Mesenchymal stem cell (in vitro differentiated cells and primary cell): ENCODE data around the gene UBXN1.

Experiments used
- DNase-seq: peaks from one replicate; pipeline ENCODE4 v3.0.0-alpha.2; 2013
- H2AFZ ChIP-seq: one replicate; pipeline ENCODE4 v1.6.1; 2013; ENCODE audit warnings: low read depth, mild to moderate bottlenecking, control low read depth, inconsistent platforms, low read length, moderate library complexity
- H2AK5ac ChIP-seq: 2 replicates; pipeline ENCODE4 v1.6.1; 2013; ENCODE audit warnings: low read length, moderate library complexity, mild to moderate bottlenecking, inconsistent platforms; ENCODE audit not compliant: severe bottlenecking
- H2BK120ac ChIP-seq: one replicate; pipeline ENCODE4 v1.6.1; 2013; ENCODE audit warnings: low read depth, mild to moderate bottlenecking, inconsistent platforms, low read length, moderate library complexity
- H2BK12ac ChIP-seq, 2 experiments: one replicate each; pipeline ENCODE4 v1.6.1; 2013; ENCODE audit warnings: inconsistent platforms in 2 of 2, low read length in 2 of 2, mild to moderate bottlenecking in 2 of 2, moderate library complexity in 2 of 2, control low read depth in 1 of 2
- H2BK15ac ChIP-seq: one replicate; pipeline ENCODE4 v1.6.1; 2013; ENCODE audit warnings: mild to moderate bottlenecking, low read depth, inconsistent platforms; ENCODE audit not compliant: poor library complexity, severe bottlenecking
- H2BK5ac ChIP-seq: 2 replicates; pipeline ENCODE4 v1.6.1; 2013; ENCODE audit warnings: low read depth, mild to moderate bottlenecking, low read length, control low read depth, inconsistent platforms; ENCODE audit not compliant: poor library complexity, severe bottlenecking
- H3K14ac ChIP-seq, 2 experiments: one replicate each; pipeline ENCODE4 v1.6.1; 2013; ENCODE audit warnings: inconsistent platforms in 2 of 2, low read length in 2 of 2, control low read depth in 1 of 2, mild to moderate bottlenecking in 1 of 2, moderate library complexity in 1 of 2
- H3K18ac ChIP-seq, 2 experiments: one replicate each; pipeline ENCODE4 v1.6.1; 2013; ENCODE audit warnings: inconsistent platforms in 2 of 2, low read length in 2 of 2, control low read depth in 1 of 2, low read depth in 1 of 2, mild to moderate bottlenecking in 1 of 2
- H3K23ac ChIP-seq, 2 experiments: one replicate each; pipeline ENCODE4 v1.6.1; 2013; ENCODE audit warnings: inconsistent platforms in 2 of 2, low read length in 2 of 2, mild to moderate bottlenecking in 2 of 2, moderate library complexity in 2 of 2, control low read depth in 1 of 2
- H3K27ac ChIP-seq: 2 replicates; pipeline ENCODE4 v1.5.1; 2013; ENCODE audit warnings: mild to moderate bottlenecking, moderate library complexity, low read length, control low read depth, inconsistent platforms; ENCODE audit not compliant: poor library complexity, severe bottlenecking
- H3K27me3 ChIP-seq, 2 experiments: 2 replicates each; pipeline versions ENCODE4 v1.6.1 to v1.7.0; 2013; ENCODE audit warnings: low read length in 2 of 2, mild to moderate bottlenecking in 2 of 2, moderate library complexity in 2 of 2, control low read depth in 1 of 2, inconsistent platforms in 1 of 2; ENCODE audit not compliant: control insufficient read depth in 1 of 2, insufficient read depth in 1 of 2
- H3K36me3 ChIP-seq, 2 experiments: 2 replicates each; pipeline versions ENCODE4 v1.6.1 to v1.7.0; 2013; ENCODE audit warnings: low read length in 2 of 2, control low read depth in 1 of 2, inconsistent platforms in 1 of 2, low read depth in 1 of 2, mild to moderate bottlenecking in 1 of 2; ENCODE audit not compliant: insufficient read depth in 2 of 2, control insufficient read depth in 1 of 2
- H3K4ac ChIP-seq, 2 experiments: one replicate each; pipeline ENCODE4 v1.6.1; 2013; ENCODE audit warnings: inconsistent platforms in 2 of 2, low read length in 2 of 2, mild to moderate bottlenecking in 2 of 2, moderate library complexity in 2 of 2, control low read depth in 1 of 2, low read depth in 1 of 2
- H3K4me1 ChIP-seq: 2 replicates; pipeline ENCODE4 v1.6.1; 2013; ENCODE audit warnings: low read depth, low read length, control low read depth; ENCODE audit not compliant: control insufficient read depth, insufficient read depth
- H3K4me2 ChIP-seq: 2 replicates; pipeline ENCODE4 v1.6.1; 2013; ENCODE audit warnings: low read length, mild to moderate bottlenecking, inconsistent platforms; ENCODE audit not compliant: poor library complexity, severe bottlenecking
- H3K4me3 ChIP-seq, 2 experiments: 2 replicates each; pipeline versions ENCODE4 v1.5.1 to v1.7.0; 2013; ENCODE audit warnings: low read length in 2 of 2, mild to moderate bottlenecking in 2 of 2, control low read depth in 1 of 2, low read depth in 1 of 2; ENCODE audit not compliant: insufficient read depth in 1 of 2
- H3K79me1 ChIP-seq: replicated peaks from 2 replicates; pipeline ENCODE4 v1.6.1; 2013; ENCODE audit warnings: mild to moderate bottlenecking, control low read depth, low read length, inconsistent platforms; ENCODE audit not compliant: poor library complexity, severe bottlenecking
- H3K9ac ChIP-seq: 2 replicates; pipeline ENCODE4 v1.7.0; 2013; ENCODE audit warnings: mild to moderate bottlenecking, low read length, moderate library complexity
- H3K9me3 ChIP-seq: 2 replicates; pipeline ENCODE4 v1.7.0; 2013; ENCODE audit warnings: mild to moderate bottlenecking, low read length; ENCODE audit not compliant: control insufficient read depth
- H4K8ac ChIP-seq: one replicate; pipeline ENCODE4 v1.6.1; 2013; ENCODE audit warnings: inconsistent platforms, mild to moderate bottlenecking, low read length, moderate library complexity
- H4K91ac ChIP-seq: one replicate; pipeline ENCODE4 v1.6.1; 2013; ENCODE audit warnings: mild to moderate bottlenecking, low read length, inconsistent platforms
- WGBS: methylation state at CpG from one replicate; pipeline ENCODE4 v1.1.7; 2013; ENCODE audit warnings: mixed read lengths; 5-methylcytosine and 5-hydroxymethylcytosine counted together

UBXN1 gene

GRCh38 chr11:62687508-62688396, 8.9 kb upstream of the UBXN1 start:
- Histone ChIP-seq H3K23ac (no peak overlapping the region), H3K9me3 (no peaks in the 10 kb centered on the region), H2BK12ac (no peak overlapping the region), H2BK15ac (no peak overlapping the region), H4K91ac (peak overlapping the region; percentile 30), H3K4ac (no peak overlapping the region), H2AK5ac (peak overlapping the region; percentile 35), H3K27me3 (no peaks in the 10 kb centered on the region), H4K8ac (peak overlapping the region; percentile 31), H3K4me1 (peaks cover 27% of the 10 kb centered on the region), H2BK120ac (no peak overlapping the region), H3K9ac (peak overlapping the region; percentile 93), H3K4me3 (peak overlapping the region in 1 of 2 experiments; percentile 91), H3K14ac (no peak overlapping the region), H2BK5ac (no peak overlapping the region), H3K18ac (no peak overlapping the region), H2AFZ (no peak overlapping the region), H3K79me1 (peaks cover 11% of the 10 kb centered on the region), H3K27ac (no peak overlapping the region), H3K4me2 (no peak overlapping the region), H3K36me3 (peaks cover 33 to 35% of the 10 kb centered on the region in 2 experiments)
- no peak for DNase-seq
- 93% methylated on average over 73 of the region's 74 CpGs for WGBS

GRCh38 chr11:62682518-62682917, 3.6 kb upstream of the UBXN1 start:
- no peak overlapping the region for H3K23ac ChIP-seq
- no peak overlapping the region for H2BK15ac ChIP-seq
- H3K4me3 ChIP-seq = no peak overlapping the region
- no peak overlapping the region for H3K4me2 ChIP-seq
- H3K36me3 ChIP-seq = peaks cover 6 to 15% of the 10 kb centered on the region in 2 experiments
- H3K27ac ChIP-seq = no peak overlapping the region
- H4K8ac ChIP-seq = no peak overlapping the region
- H4K91ac ChIP-seq = no peak overlapping the region
- H3K4me1 ChIP-seq = peaks cover 5% of the 10 kb centered on the region
- H3K27me3 ChIP-seq = no peaks in the 10 kb centered on the region
- peak overlapping the region; percentile 81 for H2AK5ac ChIP-seq
- no peaks in the 10 kb centered on the region for H3K9me3 ChIP-seq
- H3K9ac ChIP-seq = no peak overlapping the region
- no peak overlapping the region for H3K18ac ChIP-seq
- peaks cover 3% of the 10 kb centered on the region for H3K79me1 ChIP-seq
- no peak overlapping the region for H3K14ac ChIP-seq
- no peak overlapping the region for H2BK12ac ChIP-seq
- no peak for DNase-seq
- H2BK5ac ChIP-seq = no peak overlapping the region
- H2AFZ ChIP-seq = no peak overlapping the region
- no peak overlapping the region for H3K4ac ChIP-seq
- H2BK120ac ChIP-seq = no peak overlapping the region
- 97% methylated on average over 7 of the region's 7 CpGs for WGBS

- Histone ChIP-seq H3K4me1 (peaks cover 9% of the 10 kb centered on the region), H3K9ac (peak overlapping the region; percentile 44), H2BK5ac (no peak overlapping the region), H3K9me3 (no peaks in the 10 kb centered on the region), H3K27ac (peak overlapping the region; percentile 39), H2AK5ac (no peak overlapping the region), H3K4me2 (no peak overlapping the region), H3K23ac (no peak overlapping the region), H3K14ac (no peak overlapping the region), H2BK15ac (no peak overlapping the region), H4K91ac (peak overlapping the region; percentile 49), H3K79me1 (peaks cover 9% of the 10 kb centered on the region), H3K18ac (no peak overlapping the region), H3K4ac (peak overlapping the region in 1 of 2 experiments; percentile 73), H2BK120ac (no peak overlapping the region), H2BK12ac (no peak overlapping the region), H2AFZ (no peak overlapping the region), H3K36me3 (peaks cover 13 to 22% of the 10 kb centered on the region in 2 experiments), H3K4me3 (peak overlapping the region in 1 of 2 experiments; percentile 28), H3K27me3 (no peaks in the 10 kb centered on the region), H4K8ac (peak overlapping the region; percentile 71)
- DNase-seq = peak; percentile 90
- WGBS = 65% methylated on average over 3 of the region's 4 CpGs
These were observed 2.0 kb upstream of the UBXN1 start for GRCh38 chr11:62680825-62681240.

- Histone ChIP-seq H3K9me3 (no peaks in the 10 kb centered on the region), H4K8ac (peak overlapping the region; percentile 91), H3K4me1 (peaks cover 9% of the 10 kb centered on the region), H2BK5ac (no peak overlapping the region), H3K27ac (no peak overlapping the region), H3K9ac (peak overlapping the region; percentile 98), H3K4ac (peak overlapping the region; percentile 76 to 90), H3K27me3 (no peaks in the 10 kb centered on the region), H3K36me3 (peaks cover 16 to 37% of the 10 kb centered on the region in 2 experiments), H2BK15ac (peak overlapping the region; percentile 44), H3K4me2 (peak overlapping the region; percentile 69), H3K4me3 (peak overlapping the region; percentile 98), H3K79me1 (peaks cover 9% of the 10 kb centered on the region), H2BK120ac (no peak overlapping the region), H3K18ac (peak overlapping the region; percentile 61 to 72), H3K23ac (no peak overlapping the region), H4K91ac (peak overlapping the region; percentile 79), H3K14ac (peak overlapping the region in 1 of 2 experiments; percentile 83), H2BK12ac (peak overlapping the region in 1 of 2 experiments; percentile 43), H2AK5ac (no peak overlapping the region), H2AFZ (peak overlapping the region; percentile 80)
- no peak for DNase-seq
- WGBS = 4% methylated on average over 10 of the region's 16 CpGs
These were observed 472 bp downstream of the UBXN1 start for GRCh38 chr11:62678433-62678769.
